GM18511 (cell line): ENCODE results near the gene VPS72.
"Not testable (repeated sequence)": the region's sequence is repeated elsewhere in the genome, so short reads cannot be mapped to it uniquely, and the experiment has no call there.

Experiments
- ATAC-seq: cut with Tn5 transposase; IDR thresholded peaks from one replicate; pipeline ENCODE4 v1.9.1; 2021; ENCODE audit warnings: mild to moderate bottlenecking, moderate library complexity; ENCODE audit not compliant: unreplicated experiment

Gene VPS72

GRCh38 chr1:151188667-151189066, 1.3 kb downstream of the VPS72 start:
- ATAC-seq: not testable (repeated sequence)

GRCh38 chr1:151187205-151187604, 2.8 kb downstream of the VPS72 start:
- no peak for ATAC-seq

GRCh38 chr1:151184211-151184610, 5.8 kb downstream of the VPS72 start:
- no peak for ATAC-seq

GRCh38 chr1:151176514-151177045, 13.4 kb downstream of the VPS72 start:
- ATAC-seq: no peak

- no peak for ATAC-seq
Observed at GRCh38 chr1:151175863-151176262, 14.1 kb downstream of the VPS72 start, which contains the start of gene TMOD4. TMOD4 (minus strand) TSS chr1:151175981; CDS start chr1:151174875, 1,106 bp downstream.

GRCh38 chr1:151175041-151175741, 14.8 kb downstream of the VPS72 start:
- ATAC-seq: no peak

GRCh38 chr1:151171190-151171589, 18.8 kb downstream of the VPS72 start:
- ATAC-seq: no peak

GRCh38 chr1:151167116-151167515, 22.9 kb downstream of the VPS72 start:
- ATAC-seq: no peak

GRCh38 chr1:151166505-151166956, 23.5 kb downstream of the VPS72 start:
- ATAC-seq: no peak

GRCh38 chr1:151165738-151166504, 24.1 kb downstream of the VPS72 start, which contains the start of the genes LYSMD1 and SCNM1:
LYSMD1 (minus strand) TSS chr1:151165902; CDS start chr1:151165258, 644 bp downstream.
SCNM1 (plus strand) TSS chr1:151166144; CDS start chr1:151166153, 9 bp downstream.
- ATAC-seq: peak; percentile 95

GRCh38 chr1:151165281-151165737, 24.7 kb downstream of the VPS72 start:
- no peak for ATAC-seq

GRCh38 chr1:151164732-151165280, 25.2 kb downstream of the VPS72 start:
- no peak for ATAC-seq

- no peak for ATAC-seq
Observed at GRCh38 chr1:151159373-151159772, 30.6 kb downstream of the VPS72 start.

- no peak for ATAC-seq
Observed at GRCh38 chr1:151158751-151159251, 31.2 kb downstream of the VPS72 start.

- no peak for ATAC-seq
Observed at GRCh38 chr1:151158326-151158725, 31.7 kb downstream of the VPS72 start.

GRCh38 chr1:151157067-151157531, 32.9 kb downstream of the VPS72 start:
- ATAC-seq: peak; percentile 42

- peak; percentile 80 for ATAC-seq
Observed at GRCh38 chr1:151156515-151156819, 33.5 kb downstream of the VPS72 start, which contains the start of gene TNFAIP8L2. TNFAIP8L2 (plus strand) TSS chr1:151156649; CDS start chr1:151158698, 2,049 bp downstream.

- ATAC-seq: no peak
Observed at GRCh38 chr1:151147665-151148064, 42.3 kb downstream of the VPS72 start.

- ATAC-seq: no peak
Observed at GRCh38 chr1:151147132-151147503, 42.9 kb downstream of the VPS72 start.

- ATAC-seq: peak; percentile 99
Observed at GRCh38 chr1:151146412-151147131, 43.4 kb downstream of the VPS72 start, which contains the start of gene SEMA6C. SEMA6C (minus strand) TSS chr1:151146631; CDS start chr1:151142621, 4,010 bp downstream.
